Measurements from ENCODE around the gene WDR70. TPM values are rescaled to one million over a fixed set of nuclear protein-coding genes. Genes with fewer than 3 reads are reported as not detected.

Gene WDR70
- total RNA-seq, 4 donors from 2014 or later, result 20.0 to 60.0 (median 23.0) TPM

Other genes starting within 250 kb of the WDR70 start
- 10 to 100 TPM in 3 of 4 donors, 1 to 10 TPM in 1; 6.3 to 28.2 (median 12.0) TPM for gene CPLANE1, start 129.9 kb upstream of the WDR70 start, total RNA-seq
- 10 to 100 TPM; 17.2 to 31.9 (median 21.3) TPM for gene NUP155, start 8.2 kb upstream of the WDR70 start, total RNA-seq

All from suprapubic skin (tissue), 4 donors.